LNCaP clone FGC (cell line): Measurements from ENCODE around the gene ZCCHC17.
A peak's percentile ranks its signal among the peaks of the same experiment; 100 is the strongest.

Experiments
- DNase-seq: peaks from one replicate; pipeline ENCODE4 v3.0.0-alpha.2; 2011; ENCODE audit warnings: low read depth
- H3K4me3 ChIP-seq: 2 replicates; pipeline ENCODE4 v1.5.1; 2011; ENCODE audit warnings: mild to moderate bottlenecking, low read depth, low read length, control low read depth
- TF ChIP-seq, protein P1 (sequence below): IDR thresholded peaks from 2 replicates; pipeline ENCODE4 v1.5.1; 2012; ENCODE audit warnings: mild to moderate bottlenecking; ENCODE audit not compliant: control insufficient read depth, insufficient read depth; ENCODE audit errors: extremely low read depth

ZCCHC17 gene, protein sequence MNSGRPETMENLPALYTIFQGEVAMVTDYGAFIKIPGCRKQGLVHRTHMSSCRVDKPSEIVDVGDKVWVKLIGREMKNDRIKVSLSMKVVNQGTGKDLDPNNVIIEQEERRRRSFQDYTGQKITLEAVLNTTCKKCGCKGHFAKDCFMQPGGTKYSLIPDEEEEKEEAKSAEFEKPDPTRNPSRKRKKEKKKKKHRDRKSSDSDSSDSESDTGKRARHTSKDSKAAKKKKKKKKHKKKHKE

DNA sequence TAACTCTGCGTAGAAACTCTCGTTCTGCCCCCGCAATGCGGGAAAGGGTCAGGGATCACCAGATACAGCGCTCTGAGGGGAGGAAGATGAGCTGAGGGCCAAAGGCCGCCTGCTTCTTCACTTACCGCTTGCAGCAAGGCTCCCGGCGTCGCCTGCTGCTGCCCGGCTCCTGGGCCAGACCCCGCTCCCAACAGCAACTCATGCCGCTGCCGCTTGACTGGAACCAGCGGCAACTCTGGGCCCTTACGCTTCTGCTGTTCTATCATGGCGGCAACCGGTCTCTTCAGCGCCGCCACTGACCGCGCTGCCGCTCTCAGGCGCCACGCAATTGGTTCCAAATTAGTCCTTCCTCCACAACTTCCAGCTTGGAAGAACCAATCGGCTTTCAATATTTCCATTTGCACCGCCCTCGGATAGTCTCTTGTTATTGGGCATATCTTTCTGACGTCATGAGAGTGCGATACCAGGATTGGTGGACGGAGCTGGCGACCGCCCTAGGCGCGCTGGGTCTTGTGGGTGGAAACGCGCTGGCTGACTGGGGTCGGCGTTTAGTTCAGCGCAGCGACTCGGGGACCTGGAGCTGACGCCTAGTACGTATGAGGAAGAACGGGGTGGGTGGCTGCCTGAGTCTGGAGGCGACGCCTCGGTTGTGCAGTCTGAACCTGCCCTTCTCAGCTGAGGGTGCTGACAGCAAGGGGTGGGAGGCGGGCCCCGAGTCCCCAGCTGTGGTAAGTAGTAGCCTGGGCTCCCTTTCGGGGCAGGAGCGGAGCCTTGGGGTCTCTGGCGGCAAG lies at the start of gene ZCCHC17, which contains the start of gene SNRNP40:
Gene ZCCHC17, plus strand, starts transcription at position 547 of the 791 bp plus-strand sequence. CDS start 13,067 bp downstream, outside the sequence.
Gene SNRNP40, minus strand, starts transcription at position 303 of the 791 bp plus-strand sequence. Its CDS starts 37 bp downstream, at position 266.
- TF ChIP-seq, protein P1, sequence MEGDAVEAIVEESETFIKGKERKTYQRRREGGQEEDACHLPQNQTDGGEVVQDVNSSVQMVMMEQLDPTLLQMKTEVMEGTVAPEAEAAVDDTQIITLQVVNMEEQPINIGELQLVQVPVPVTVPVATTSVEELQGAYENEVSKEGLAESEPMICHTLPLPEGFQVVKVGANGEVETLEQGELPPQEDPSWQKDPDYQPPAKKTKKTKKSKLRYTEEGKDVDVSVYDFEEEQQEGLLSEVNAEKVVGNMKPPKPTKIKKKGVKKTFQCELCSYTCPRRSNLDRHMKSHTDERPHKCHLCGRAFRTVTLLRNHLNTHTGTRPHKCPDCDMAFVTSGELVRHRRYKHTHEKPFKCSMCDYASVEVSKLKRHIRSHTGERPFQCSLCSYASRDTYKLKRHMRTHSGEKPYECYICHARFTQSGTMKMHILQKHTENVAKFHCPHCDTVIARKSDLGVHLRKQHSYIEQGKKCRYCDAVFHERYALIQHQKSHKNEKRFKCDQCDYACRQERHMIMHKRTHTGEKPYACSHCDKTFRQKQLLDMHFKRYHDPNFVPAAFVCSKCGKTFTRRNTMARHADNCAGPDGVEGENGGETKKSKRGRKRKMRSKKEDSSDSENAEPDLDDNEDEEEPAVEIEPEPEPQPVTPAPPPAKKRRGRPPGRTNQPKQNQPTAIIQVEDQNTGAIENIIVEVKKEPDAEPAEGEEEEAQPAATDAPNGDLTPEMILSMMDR = peak; percentile 33
- DNase-seq = peak; percentile 99
- H3K4me3 ChIP-seq = peak within 1 kb of the TSS; percentile 80

DNA sequence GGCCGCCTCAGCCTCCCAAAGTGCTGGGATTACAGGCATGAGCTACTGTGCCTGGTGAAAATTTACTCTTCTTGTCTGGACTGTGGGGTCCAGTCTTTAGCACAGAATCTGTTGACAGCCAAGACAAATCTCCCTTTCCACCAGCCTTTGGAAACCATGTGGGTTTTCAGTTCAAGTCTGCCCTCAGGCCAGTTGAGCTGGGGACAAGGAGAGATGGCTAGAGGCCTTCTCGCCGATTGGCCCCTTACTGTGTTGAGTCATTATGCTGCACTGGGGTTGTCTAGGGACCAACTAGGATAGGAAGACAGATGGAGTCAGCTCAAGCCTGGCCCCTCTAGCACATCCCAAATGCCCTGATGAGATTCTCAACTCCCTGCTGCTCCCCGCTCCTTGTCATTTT lies 48.6 kb upstream of the ZCCHC17 start:
- TF ChIP-seq, protein P1 = no peak
- H3K4me3 ChIP-seq = no peak overlapping the region
- DNase-seq = no peak

DNA sequence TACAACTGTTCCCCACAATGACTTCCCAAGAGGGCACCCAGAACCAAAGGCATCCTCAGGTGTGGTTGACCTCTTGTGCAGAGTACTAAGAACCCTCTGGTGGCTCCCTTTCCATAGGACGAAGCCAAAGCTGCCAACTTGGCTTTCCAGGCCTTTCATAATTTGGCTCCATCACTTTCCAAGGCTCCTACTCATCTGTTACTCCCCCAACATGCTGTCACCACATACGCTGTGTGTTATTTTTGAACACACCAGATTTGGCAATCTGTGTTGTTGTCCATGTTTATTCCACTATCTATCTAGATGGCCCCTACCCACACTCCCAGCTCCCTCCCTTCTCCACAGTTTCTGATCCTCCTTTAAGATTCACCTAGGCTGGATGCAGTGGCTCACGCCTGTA lies 47.0 kb upstream of the ZCCHC17 start:
- no peak for DNase-seq
- no peak overlapping the region for H3K4me3 ChIP-seq
- TF ChIP-seq, protein P1 = no peak

DNA sequence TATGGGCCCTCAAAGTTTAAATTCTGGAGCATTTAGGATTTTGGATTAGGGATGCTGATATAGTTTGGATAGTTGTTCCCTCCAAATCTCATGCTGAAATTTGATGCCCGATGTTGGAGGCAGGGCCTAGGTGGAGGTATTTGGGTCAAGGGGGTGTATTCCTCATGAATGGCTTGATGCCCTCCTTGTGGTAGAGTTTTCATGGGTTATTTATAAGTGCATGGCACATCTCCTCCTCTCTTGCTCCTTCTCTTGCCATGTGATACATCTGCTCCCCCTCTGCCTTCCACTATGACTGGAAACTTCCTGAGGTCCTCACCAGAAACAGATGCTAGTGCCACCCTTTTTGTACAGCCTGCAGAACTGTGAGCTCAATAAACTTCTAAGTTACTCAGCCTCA lies 39.6 kb upstream of the ZCCHC17 start:
- no peak for DNase-seq
- TF ChIP-seq, protein P1 = no peak
- H3K4me3 ChIP-seq = no peak overlapping the region

DNA sequence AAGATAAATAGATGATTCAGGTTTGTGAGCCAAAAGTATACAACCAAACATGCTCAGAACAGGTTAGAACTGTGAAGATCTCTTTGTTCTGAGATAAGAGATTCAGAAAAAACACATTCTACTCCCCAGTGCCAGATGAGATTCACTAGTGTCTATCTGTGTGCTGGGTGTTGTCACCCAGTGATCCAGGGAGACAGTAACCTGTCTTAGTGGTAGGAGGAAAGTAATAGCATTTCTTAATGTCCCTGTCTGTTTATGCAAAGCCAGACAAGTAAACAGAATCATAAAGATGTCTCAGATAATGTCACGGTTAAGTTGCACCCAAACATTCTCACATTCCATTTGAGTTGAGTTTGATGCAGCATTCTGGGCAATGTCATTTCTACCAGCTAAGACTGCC lies 38.3 kb upstream of the ZCCHC17 start:
- DNase-seq = peak; percentile 98
- H3K4me3 ChIP-seq = no peak overlapping the region
- TF ChIP-seq, protein P1 = no peak

DNA sequence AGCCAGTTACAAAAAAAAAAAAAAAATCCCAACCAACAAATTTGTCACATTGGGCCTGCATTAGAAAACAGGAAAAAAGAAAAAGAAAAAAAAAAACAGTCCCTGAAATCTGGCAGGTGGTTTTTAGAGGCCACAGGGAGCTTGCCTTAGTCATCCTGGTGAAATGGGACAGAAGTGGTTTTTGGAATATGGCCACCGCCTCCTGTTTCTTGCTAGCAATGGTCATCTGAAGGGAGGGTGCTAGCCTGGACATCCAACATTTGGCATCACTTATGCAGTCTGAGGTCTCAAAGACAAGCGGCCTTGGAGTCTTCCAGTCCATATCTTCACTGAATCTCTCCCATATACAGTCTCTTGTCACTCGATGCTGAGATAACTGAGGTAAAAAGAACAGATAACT lies 37.1 kb upstream of the ZCCHC17 start:
- TF ChIP-seq, protein P1 = no peak
- H3K4me3 ChIP-seq = no peak overlapping the region
- DNase-seq = no peak
